Breast epithelium (tissue), 3 donors: ENCODE data around the gene ANKRD63.

Experiments used
- CTCF ChIP-seq, 3 donors: fragments of 450-650 bp; IDR thresholded peaks; one replicate each; pipeline ENCODE4 v1.5.1; 2016 to 2017; ENCODE audit warnings: antibody characterized with exemption in 3 of 3, mild to moderate bottlenecking in 3 of 3, moderate library complexity in 3 of 3
- POLR2AphosphoS5 ChIP-seq, 3 donors: sonication (generic); formaldehyde crosslinking; IDR thresholded peaks; one replicate each; pipeline ENCODE4 v1.6.1; 2017; ENCODE audit warnings: antibody characterized with exemption in 3 of 3

- TF ChIP-seq CTCF (IDR thresholded peaks at IDR 0.05): no peak
- TF ChIP-seq POLR2AphosphoS5 (IDR thresholded peaks at IDR 0.05): no peak
Observed at GRCh38 chr15:40277471-40277870, 5.4 kb downstream of the ANKRD63 start.
